Ascending aorta (tissue), 2 donors: ENCODE data around the gene DMD. TPM values are rescaled to one million over a fixed set of nuclear protein-coding genes. Genes with fewer than 3 reads are reported as not detected.

Experiments
- DNase-seq, 2 donors: peaks; one replicate each; pipeline ENCODE4 v3.0.0-alpha.2; 2019; ENCODE audit warnings: low spot score in 2 of 2
- H3K27ac ChIP-seq, 2 donors: fragments of 200-600 bp; sonication (generic); one replicate each; pipeline ENCODE4 v1.5.1; 2016 to 2017; ENCODE audit warnings: mild to moderate bottlenecking in 1 of 2
- H3K27me3 ChIP-seq: fragments of 200-600 bp; sonication (generic); one replicate; pipeline ENCODE4 v1.5.1; 2017
- H3K36me3 ChIP-seq, 2 donors: fragments of 200-600 bp; sonication (generic); one replicate each; pipeline ENCODE4 v1.5.1; 2016
- H3K4me1 ChIP-seq, 2 donors: fragments of 200-600 bp; sonication (generic); one replicate each; pipeline ENCODE4 v1.5.1; 2016 to 2017; ENCODE audit warnings: mild to moderate bottlenecking in 1 of 2
- H3K4me3 ChIP-seq, 2 donors: fragments of 200-600 bp; sonication (generic); one replicate each; pipeline ENCODE4 v1.5.1; 2016 to 2017; ENCODE audit warnings: mild to moderate bottlenecking in 1 of 2
- H3K9me3 ChIP-seq, 2 donors: fragments of 200-600 bp; sonication (generic); one replicate each; pipeline ENCODE4 v1.5.1; 2016
- CTCF ChIP-seq, 3 experiments: fragments of 200-600 bp in 2 of 3; fragments of 450-650 bp in 1 of 3; sonication (generic) in 2 of 3; IDR thresholded peaks; one replicate each; pipeline ENCODE4 v1.5.1; 2016 to 2019; ENCODE audit warnings: antibody characterized with exemption in 3 of 3, mild to moderate bottlenecking in 1 of 3, moderate library complexity in 1 of 3
- intact Hi-C: fragments of 100-400 bp; cut with DNase I; formaldehyde crosslinking; loops from one replicate; pipeline ENCODE4 v1.15.1; 2023
- total RNA-seq: library from RNA; depleted of rRNA; stranded (reverse); fragments of >200 nt; gene quantifications from one replicate; pipeline ENCODE4 v1.1.0, GENCODE V29; 2016

DMD gene
- total RNA-seq, 1 donor from 2014 or later, result 40.0 TPM

- intact Hi-C loops, result no loop called here
- no peak for DNase-seq
- Histone ChIP-seq H3K4me1 (no peaks in the 10 kb centered on the region), H3K4me3 (no peak overlapping the region), H3K27ac (no peak overlapping the region), H3K36me3 (no peaks in the 10 kb centered on the region), H3K9me3 (no peaks in the 10 kb centered on the region), H3K27me3 (no peaks in the 10 kb centered on the region)
- no peak for TF ChIP-seq CTCF (IDR thresholded peaks at IDR 0.05)
These were observed 342.8 kb downstream of the DMD start for GRCh38 chrX:32868524-32868895.

GRCh38 chrX:32867781-32868523, 343.4 kb downstream of the DMD start:
- Histone ChIP-seq H3K27me3 (no peaks in the 10 kb centered on the region), H3K36me3 (no peaks in the 10 kb centered on the region), H3K27ac (no peak overlapping the region), H3K9me3 (no peaks in the 10 kb centered on the region), H3K4me1 (no peaks in the 10 kb centered on the region), H3K4me3 (no peak overlapping the region)
- no peak for DNase-seq
- intact Hi-C loops, result no loop called here
- no peak for TF ChIP-seq CTCF (IDR thresholded peaks at IDR 0.05)

GRCh38 chrX:32852203-32852602, 359.1 kb downstream of the DMD start:
- H3K27me3 ChIP-seq, result no peaks in the 10 kb centered on the region
- H3K36me3 ChIP-seq, result no peaks in the 10 kb centered on the region
- H3K4me1 ChIP-seq, result no peaks in the 10 kb centered on the region
- DNase-seq, result no peak
- intact Hi-C loops, result no loop called here
- TF ChIP-seq CTCF (IDR thresholded peaks at IDR 0.05), result no peak
- H3K27ac ChIP-seq, result no peak overlapping the region
- H3K9me3 ChIP-seq, result no peaks in the 10 kb centered on the region
- H3K4me3 ChIP-seq, result no peak overlapping the region

GRCh38 chrX:32851556-32851955, 359.8 kb downstream of the DMD start:
- DNase-seq, result no peak
- Histone ChIP-seq H3K4me3 (no peak overlapping the region), H3K9me3 (no peaks in the 10 kb centered on the region), H3K4me1 (no peaks in the 10 kb centered on the region), H3K27me3 (no peaks in the 10 kb centered on the region), H3K27ac (no peak overlapping the region), H3K36me3 (no peaks in the 10 kb centered on the region)
- intact Hi-C loops, result no loop called here
- TF ChIP-seq CTCF (IDR thresholded peaks at IDR 0.05), result no peak

- H3K4me1 ChIP-seq, result peaks cover 0 to 2% of the 10 kb centered on the region in 2 donors
- H3K9me3 ChIP-seq, result no peaks in the 10 kb centered on the region
- TF ChIP-seq CTCF (IDR thresholded peaks at IDR 0.05), result no peak
- DNase-seq, result no peak
- H3K27me3 ChIP-seq, result no peaks in the 10 kb centered on the region
- no peaks in the 10 kb centered on the region for H3K36me3 ChIP-seq
- H3K4me3 ChIP-seq, result no peak overlapping the region
- intact Hi-C loops, result no loop called here
- H3K27ac ChIP-seq, result no peak overlapping the region
These were observed 363.4 kb downstream of the DMD start for GRCh38 chrX:32847921-32848320.

- Histone ChIP-seq H3K27me3 (no peaks in the 10 kb centered on the region), H3K27ac (no peak overlapping the region), H3K9me3 (no peaks in the 10 kb centered on the region), H3K4me1 (peaks cover 0 to 2% of the 10 kb centered on the region in 2 donors), H3K36me3 (no peaks in the 10 kb centered on the region), H3K4me3 (no peak overlapping the region)
- no peak for TF ChIP-seq CTCF (IDR thresholded peaks at IDR 0.05)
- intact Hi-C loops, result no loop called here
- DNase-seq, result no peak
These were observed 369.3 kb downstream of the DMD start for GRCh38 chrX:32842053-32842452.
